SKM-1 (cell line): ENCODE measurements around the gene FAM124A.

Experiments
- DNase-seq: peaks from one replicate; lab custom pipeline; 2025; ENCODE audit not compliant: unreplicated experiment; lab: John Stamatoyannopoulos, UW

FAM124A gene

GRCh38 chr13:51241720-51242119, 19.5 kb downstream of the FAM124A start:
- DNase-seq, result no peak

GRCh38 chr13:51243227-51243626, 21.0 kb downstream of the FAM124A start:
- no peak for DNase-seq

DNA sequence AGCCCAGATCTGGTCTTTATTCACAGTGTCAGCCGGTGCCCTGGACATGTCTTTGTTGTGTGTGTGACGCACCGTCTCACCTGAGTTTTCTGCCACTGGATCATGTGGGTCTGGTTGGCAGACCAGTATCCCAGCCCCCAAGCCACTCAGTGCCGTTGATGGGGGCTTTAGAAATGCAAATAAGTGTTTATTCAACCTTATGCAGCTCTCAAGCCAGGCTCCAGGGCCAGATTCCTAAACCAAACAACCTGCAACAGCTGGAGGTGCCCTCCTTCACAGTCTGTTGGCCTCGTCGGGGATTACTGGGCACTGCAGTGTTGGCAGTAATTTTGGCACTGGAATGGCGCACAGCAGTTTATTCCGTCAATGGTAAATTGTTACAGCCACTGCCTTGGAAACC, 21.6 kb downstream of the FAM124A start:
- DNase-seq, result no peak

GRCh38 chr13:51244637-51245405, 22.6 kb downstream of the FAM124A start:
- DNase-seq, result no peak

- DNase-seq, result no peak
Observed at GRCh38 chr13:51245583-51245982, 23.4 kb downstream of the FAM124A start.

- no peak for DNase-seq
Observed at GRCh38 chr13:51246025-51246417, 23.8 kb downstream of the FAM124A start.

DNA sequence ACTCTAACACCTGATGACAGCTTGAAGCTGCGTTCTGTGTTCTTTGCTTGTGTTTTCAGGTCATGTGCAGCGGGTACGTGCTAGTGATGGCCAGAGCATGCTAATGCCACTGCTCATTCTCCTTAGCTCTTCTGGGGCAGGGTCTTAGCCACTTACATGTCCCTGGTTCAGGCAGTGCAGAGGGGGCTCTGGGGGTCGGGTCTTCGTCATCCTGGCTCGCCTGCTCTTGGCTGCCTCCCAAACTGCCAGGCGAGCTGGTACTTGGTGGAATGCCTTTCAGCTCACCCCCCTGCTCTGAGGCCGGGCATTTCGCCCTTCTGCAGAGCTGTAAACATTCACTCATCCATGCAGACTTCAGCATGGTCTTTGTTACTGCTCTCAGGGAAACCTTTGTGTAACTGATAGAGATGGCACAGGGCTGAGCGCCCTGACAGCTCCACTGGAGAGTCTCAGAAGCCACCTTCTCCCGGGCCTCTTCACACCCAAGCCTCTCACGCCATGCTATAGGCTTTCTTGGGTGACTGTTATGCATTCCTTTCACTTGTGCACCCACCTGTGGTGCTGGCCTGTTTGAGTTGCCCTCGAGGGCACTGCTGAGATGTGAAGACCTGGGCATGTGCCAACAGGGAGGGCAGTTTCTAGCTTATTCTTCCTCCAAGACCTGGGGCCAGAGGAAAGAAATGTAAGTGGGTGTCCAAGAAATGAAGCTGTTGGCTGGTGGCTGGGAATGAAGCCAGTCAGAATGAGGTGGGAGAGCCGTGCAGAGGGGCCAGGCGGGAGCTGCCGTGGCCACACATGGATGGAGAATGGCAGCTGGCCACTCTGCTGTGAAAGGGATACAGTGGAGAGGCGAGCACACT, 24.4 kb downstream of the FAM124A start:
- no peak for DNase-seq

GRCh38 chr13:51249255-51249654, 27.1 kb downstream of the FAM124A start:
- DNase-seq, result no peak

DNA sequence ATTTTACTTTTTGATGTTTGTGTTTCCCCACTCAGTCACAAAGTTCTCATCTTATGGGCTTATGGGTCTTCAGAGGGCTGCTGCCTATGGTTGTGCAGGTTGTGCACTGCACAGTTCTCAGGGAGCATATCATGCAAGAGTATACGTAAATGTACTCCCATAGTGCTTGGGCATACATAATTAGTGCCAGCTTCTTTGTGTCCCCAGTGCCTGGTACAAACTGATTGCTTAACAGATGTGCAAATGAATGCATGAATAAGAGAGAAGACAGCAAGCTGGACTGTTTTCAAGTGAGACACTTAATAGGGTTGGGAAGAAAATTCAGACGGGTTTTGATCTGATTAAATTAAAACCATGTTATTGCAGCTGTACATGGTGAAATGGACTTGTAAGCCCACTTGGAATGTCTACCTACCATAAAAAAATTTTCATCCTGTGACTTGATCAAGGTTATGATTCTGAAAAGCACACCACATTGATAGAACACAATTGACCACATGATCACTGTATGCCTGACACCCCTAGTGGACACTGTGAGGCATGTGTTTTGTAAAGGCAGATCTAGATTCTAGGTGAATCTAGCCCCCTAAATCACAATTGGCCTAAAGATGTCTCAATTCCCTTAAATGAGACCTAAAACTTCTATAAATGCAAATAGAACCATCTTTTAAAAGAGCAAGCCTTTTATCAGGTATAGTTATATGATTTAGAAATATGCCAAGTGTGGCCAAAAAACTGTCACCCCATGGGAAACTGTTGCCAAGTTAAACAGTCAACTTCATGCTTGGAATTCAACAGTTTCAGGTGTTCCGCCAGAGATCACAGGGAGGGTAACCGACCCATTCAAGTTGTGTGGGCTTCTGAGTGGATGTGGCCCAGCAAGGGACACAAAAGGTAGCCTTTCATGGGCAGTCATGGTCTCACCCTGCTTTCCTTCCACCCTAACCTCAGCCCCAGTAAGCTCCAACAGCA, 27.9 kb downstream of the FAM124A start:
- no peak for DNase-seq

- DNase-seq, result no peak
Observed at GRCh38 chr13:51251480-51251879, 29.3 kb downstream of the FAM124A start.

DNA sequence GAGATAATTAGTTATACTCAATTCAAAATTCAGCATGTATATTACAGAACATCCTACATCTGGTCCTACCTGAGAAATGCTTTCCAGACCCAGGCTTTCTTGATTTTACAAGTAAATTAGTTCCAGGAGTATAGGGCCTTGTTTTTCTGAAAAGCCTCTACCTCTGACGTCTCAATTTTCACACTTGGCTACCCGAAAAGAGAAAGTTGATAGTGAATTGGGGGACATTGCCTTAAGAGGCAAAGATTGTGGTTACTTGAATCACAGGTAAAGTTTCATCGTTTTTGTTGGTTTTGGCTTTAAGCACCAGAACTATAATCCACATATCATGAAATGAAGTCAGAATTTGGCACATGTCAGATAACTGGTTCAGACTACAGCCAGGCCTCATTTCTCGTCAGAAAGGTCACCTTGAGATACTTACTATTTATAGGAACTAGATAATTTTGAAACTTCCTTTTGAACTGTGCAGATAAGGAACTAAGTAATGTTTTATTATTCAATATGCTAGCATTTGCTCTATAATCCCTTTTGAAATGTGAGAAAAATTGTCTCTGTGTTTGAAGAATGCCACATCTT, 30.8 kb downstream of the FAM124A start:
- no peak for DNase-seq

DNA sequence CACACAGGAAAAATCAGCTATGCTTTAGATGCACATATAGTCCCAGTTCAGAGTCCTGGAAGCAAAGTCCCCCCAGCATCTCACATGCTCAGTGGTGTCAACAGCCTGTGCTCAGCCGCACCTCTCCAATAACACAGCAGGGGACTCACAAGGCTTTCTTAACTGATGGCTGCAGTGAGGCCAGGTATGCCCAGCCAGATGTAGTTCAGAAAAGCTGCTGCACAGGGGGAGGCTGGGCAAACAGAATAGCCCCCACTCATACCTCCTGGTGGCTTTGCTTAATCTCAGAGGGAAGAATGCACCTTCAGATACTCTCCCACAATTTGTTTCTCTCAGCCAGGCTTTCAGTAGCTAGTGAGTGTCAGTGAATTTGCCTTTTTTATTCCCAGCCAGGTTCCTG, 33.4 kb downstream of the FAM124A start:
- DNase-seq, result no peak

DNA sequence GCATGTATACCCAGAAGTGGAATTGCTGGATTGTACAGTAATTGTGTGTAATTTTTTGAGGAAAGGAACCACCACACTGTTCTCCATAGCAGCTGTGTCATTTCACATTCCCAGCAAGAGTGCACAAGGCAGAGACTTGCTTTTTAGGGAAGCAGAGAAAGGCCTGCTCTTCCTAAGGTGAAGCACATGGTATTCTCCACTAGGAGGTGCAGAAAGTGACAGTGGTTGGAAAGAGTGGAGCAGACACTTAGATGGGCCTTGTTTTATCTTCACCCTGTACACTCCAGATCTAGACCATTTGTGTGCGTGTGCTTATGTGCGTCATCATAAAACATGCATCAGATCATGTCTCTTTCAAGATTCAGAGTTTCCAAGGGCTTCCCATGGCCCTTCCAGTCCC, 35.0 kb downstream of the FAM124A start:
- DNase-seq, result no peak

DNA sequence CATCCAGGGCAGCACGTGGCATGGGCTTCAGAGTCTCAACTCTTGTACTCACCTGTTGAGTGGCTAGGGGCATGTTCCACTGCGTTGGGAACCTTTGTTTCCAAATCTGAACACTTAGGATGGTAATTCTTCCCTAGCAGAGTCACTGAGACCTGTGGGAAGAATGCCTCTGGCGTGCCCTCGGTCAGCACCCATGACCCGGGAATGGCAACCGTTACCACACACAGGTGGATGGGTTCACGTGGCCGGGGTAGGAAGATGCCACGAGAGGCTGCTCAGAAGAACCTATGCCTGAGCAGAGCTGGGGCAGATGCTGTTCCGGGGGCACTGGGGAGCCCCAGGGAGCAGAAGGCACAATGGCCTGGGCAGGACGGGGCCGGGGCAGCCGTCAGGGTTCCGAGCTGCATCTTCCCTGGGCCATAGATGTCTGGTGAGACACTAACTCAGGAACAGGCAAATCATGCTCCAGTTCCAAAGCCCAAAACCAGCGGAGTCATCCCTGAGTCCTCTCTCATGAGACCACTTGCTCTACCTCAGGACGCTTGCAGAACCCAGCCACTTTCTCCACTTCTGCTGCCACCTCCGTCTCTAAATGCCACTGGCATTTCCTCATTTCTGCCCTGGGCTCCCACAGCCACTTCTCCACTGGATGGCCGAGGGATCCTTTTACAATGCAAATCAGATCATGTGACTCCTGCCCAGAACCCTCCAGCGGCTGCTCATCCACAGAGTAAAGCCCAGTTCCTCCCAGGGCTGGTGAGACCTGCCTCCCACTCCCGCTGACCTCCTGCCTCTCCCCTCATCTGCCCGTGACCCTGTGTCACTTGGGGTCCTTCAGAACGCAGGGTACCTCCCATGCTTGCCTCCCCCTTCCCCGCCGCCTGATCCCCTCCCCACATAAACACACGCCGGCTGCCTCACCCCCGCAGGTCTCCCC, 36.7 kb downstream of the FAM124A start:
- DNase-seq, result no peak

GRCh38 chr13:51260154-51260553, 38.0 kb downstream of the FAM124A start:
- no peak for DNase-seq

GRCh38 chr13:51261610-51262249, 39.5 kb downstream of the FAM124A start:
- no peak for DNase-seq

GRCh38 chr13:51262501-51263211, 40.5 kb downstream of the FAM124A start:
- DNase-seq, result no peak

DNA sequence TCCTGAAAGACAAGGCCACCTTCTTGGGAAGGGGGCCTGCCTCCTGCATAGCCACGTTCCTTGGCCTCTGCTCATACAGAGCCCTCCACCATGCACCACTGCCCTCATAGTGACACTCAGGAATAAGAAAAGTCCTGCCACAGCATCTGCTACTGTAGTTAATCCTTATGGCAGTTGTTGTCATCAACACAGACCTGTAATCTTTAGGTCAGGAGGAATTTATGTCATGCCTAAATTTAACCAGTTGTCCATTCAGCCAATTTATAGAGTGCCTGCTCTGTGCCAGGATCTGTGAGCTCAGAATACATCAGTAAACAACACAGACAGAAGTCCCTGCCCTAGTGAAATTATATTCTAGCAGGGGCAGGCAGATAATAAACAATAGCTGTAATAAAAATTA, 44.4 kb downstream of the FAM124A start:
- no peak for DNase-seq

DNA sequence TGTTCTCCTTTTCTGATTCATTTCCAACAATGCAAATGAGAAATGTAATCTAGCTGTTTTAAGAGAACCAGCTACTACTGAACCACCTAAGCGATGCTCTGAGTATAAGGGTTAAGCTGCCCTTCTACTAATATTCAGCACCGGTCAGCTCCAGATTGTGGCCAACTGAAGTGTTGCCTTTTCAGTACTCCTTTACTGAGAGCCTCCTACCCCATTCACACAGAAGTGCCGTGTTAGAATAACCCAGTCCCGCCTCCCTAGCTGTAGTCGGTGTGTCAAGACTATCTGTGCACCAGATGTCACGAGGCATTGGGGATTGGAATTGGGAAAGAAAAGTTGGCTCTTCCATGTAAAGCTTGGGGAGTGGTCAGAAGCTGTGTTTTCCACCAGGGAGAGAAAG, 45.4 kb downstream of the FAM124A start:
- DNase-seq, result no peak
